Stimulated activated naive CD8-positive, alpha-beta T cell treated with anti-CD3 and anti-CD28 coated beads, Interleukin-15, Interleukin-2, amounts not matched to agents 100 U/mL and 50 U/mL, for 24 hours (primary cell): ENCODE data around the gene TMEM61.
A peak's percentile ranks its signal among the peaks of the same experiment; 100 is the strongest.

ENCODE experiments used
- ATAC-seq: fragments of 150-1000 bp; cut with Tn5 transposase; one replicate; pipeline ENCODE4 v1.10.0; 2021
- DNase-seq: peaks from one replicate; pipeline ENCODE4 v3.0.0; 2021

The TMEM61 gene

GRCh38 chr1:54985556-54985955 lies 5.1 kb downstream of the TMEM61 start:
- DNase-seq (no peak), ATAC-seq (no peak)

GRCh38 chr1:54986025-54986424 lies 5.6 kb downstream of the TMEM61 start:
- DNase-seq (no peak), ATAC-seq (no peak)

- DNase-seq (no peak), ATAC-seq (no peak)
Observed at GRCh38 chr1:54986533-54986932, 6.1 kb downstream of the TMEM61 start.

GRCh38 chr1:54987427-54987826 lies 7.0 kb downstream of the TMEM61 start:
- no peak for DNase-seq
- ATAC-seq: no peak

- DNase-seq: no peak
Observed at GRCh38 chr1:54987919-54988705, 7.7 kb downstream of the TMEM61 start.

GRCh38 chr1:54988975-54989374 lies 8.5 kb downstream of the TMEM61 start:
- no peak for ATAC-seq
- no peak for DNase-seq

More at GRCh38 chr1:54987919-54988705, 7.7 kb downstream of the TMEM61 start:
- ATAC-seq: no peak

- ATAC-seq: no peak
Observed at GRCh38 chr1:54989473-54989872, 9.0 kb downstream of the TMEM61 start.

GRCh38 chr1:54989968-54990810 lies 9.8 kb downstream of the TMEM61 start:
- no peak for ATAC-seq
- DNase-seq: no peak

More at GRCh38 chr1:54989473-54989872, 9.0 kb downstream of the TMEM61 start:
- no peak for DNase-seq

GRCh38 chr1:54990916-54991315 lies 10.5 kb downstream of the TMEM61 start:
- DNase-seq (no peak), ATAC-seq (no peak)

- no peak for ATAC-seq
- no peak for DNase-seq
Observed at GRCh38 chr1:54991939-54992338, 11.5 kb downstream of the TMEM61 start.

GRCh38 chr1:54993140-54993539 lies 12.7 kb downstream of the TMEM61 start:
- no peak for ATAC-seq
- no peak for DNase-seq

GRCh38 chr1:54994355-54994990 lies 14.0 kb downstream of the TMEM61 start:
- ATAC-seq (no peak), DNase-seq (no peak)

GRCh38 chr1:54995013-54995760 lies 14.8 kb downstream of the TMEM61 start:
- ATAC-seq (no peak), DNase-seq (no peak)

- peak; percentile 16 for ATAC-seq
- peak; percentile 16 for DNase-seq
Observed at GRCh38 chr1:54995835-54996234, 15.4 kb downstream of the TMEM61 start.

GRCh38 chr1:54996359-54996868 lies 16.0 kb downstream of the TMEM61 start:
- ATAC-seq: peak; percentile 78
- peak; percentile 87 for DNase-seq

GRCh38 chr1:54996869-54997710 lies 16.7 kb downstream of the TMEM61 start:
- ATAC-seq: no peak
- no peak for DNase-seq

- DNase-seq (no peak), ATAC-seq (no peak)
Observed at GRCh38 chr1:54997711-54997986, 17.2 kb downstream of the TMEM61 start.

GRCh38 chr1:54998100-54998499 lies 17.7 kb downstream of the TMEM61 start:
- no peak for DNase-seq
- no peak for ATAC-seq

GRCh38 chr1:54998677-54999076 lies 18.2 kb downstream of the TMEM61 start, which contains the start of gene BSND:
Gene BSND, plus strand, starts transcription at chr1:54998933. Its CDS starts 254 bp downstream, at chr1:54999187.
- no peak for DNase-seq
- no peak for ATAC-seq

- ATAC-seq (no peak), DNase-seq (no peak)
Observed at GRCh38 chr1:55000110-55001085, 20.0 kb downstream of the TMEM61 start.
